Neural progenitor cell (in vitro differentiated cells): Measurements from ENCODE around the gene PRSS57. TPM values are rescaled to one million over a fixed set of nuclear protein-coding genes. Genes with fewer than 3 reads are reported as not detected.

Experiments used
- DNase-seq: peaks from one replicate; pipeline ENCODE4 v3.0.0-alpha.2; 2016; ENCODE audit warnings: low spot score
- H2AFZ ChIP-seq: fragments of 200-600 bp; sonication (generic); replicated peaks from 2 replicates; pipeline ENCODE4 v1.6.1; 2016; ENCODE audit warnings: antibody characterized with exemption
- H3F3A ChIP-seq: fragments of 200-600 bp; sonication (generic); 2 replicates; pipeline ENCODE4 v1.6.1; 2016; ENCODE audit warnings: antibody characterized with exemption, low read depth
- H3K27ac ChIP-seq: fragments of 200-600 bp; sonication (generic); 2 replicates; pipeline ENCODE4 v1.5.1; 2016; ENCODE audit warnings: mild to moderate bottlenecking
- H3K27me3 ChIP-seq: fragments of 200-600 bp; sonication (generic); 2 replicates; pipeline ENCODE4 v1.6.1; 2016; ENCODE audit warnings: mild to moderate bottlenecking, moderate library complexity
- H3K36me3 ChIP-seq: fragments of 200-600 bp; sonication (generic); 2 replicates; pipeline ENCODE4 v1.5.1; 2016
- H3K4me1 ChIP-seq: fragments of 200-600 bp; sonication (generic); 2 replicates; pipeline ENCODE4 v1.6.1; 2016; ENCODE audit warnings: mixed run types
- H3K4me2 ChIP-seq: fragments of 200-600 bp; sonication (generic); 2 replicates; pipeline ENCODE4 v1.6.1; 2016
- H3K4me3 ChIP-seq: fragments of 200-600 bp; sonication (generic); 2 replicates; pipeline ENCODE4 v1.5.1; 2016
- H3K79me2 ChIP-seq: fragments of 200-600 bp; sonication (generic); 2 replicates; pipeline ENCODE4 v1.6.1; 2016; ENCODE audit warnings: low read depth
- H3K9ac ChIP-seq: fragments of 200-600 bp; sonication (generic); 2 replicates; pipeline ENCODE4 v1.6.1; 2016
- H3K9me3 ChIP-seq: fragments of 200-600 bp; sonication (generic); 2 replicates; pipeline ENCODE4 v1.5.1; 2016; ENCODE audit warnings: low read depth
- H4K20me1 ChIP-seq: fragments of 200-600 bp; sonication (generic); 2 replicates; pipeline ENCODE4 v1.6.1; 2016; ENCODE audit warnings: low read depth
- H3K27ac Mint-ChIP-seq: 3 replicates; pipeline ENCODE4 v1.8.0; 2021; ENCODE audit warnings: mixed read lengths
- H3K27me3 Mint-ChIP-seq: 2 replicates; pipeline ENCODE4 v1.8.0; 2022; ENCODE audit warnings: low read depth, mild to moderate bottlenecking, inconsistent platforms, moderate library complexity, mixed read lengths; ENCODE audit not compliant: insufficient read depth
- H3K36me3 Mint-ChIP-seq: 3 replicates; pipeline ENCODE4 v1.8.0; 2021; ENCODE audit warnings: mixed read lengths
- H3K4me1 Mint-ChIP-seq: 3 replicates; pipeline ENCODE4 v1.8.0; 2021; ENCODE audit warnings: mixed read lengths
- H3K4me3 Mint-ChIP-seq: 3 replicates; pipeline ENCODE4 v1.8.0; 2021; ENCODE audit warnings: mild to moderate bottlenecking, moderate library complexity, mixed read lengths
- H3K9me3 Mint-ChIP-seq: 3 replicates; pipeline ENCODE4 v1.8.0; 2020; ENCODE audit warnings: mixed read lengths
- EZH2 ChIP-seq: fragments of 200-600 bp; sonication (generic); IDR thresholded peaks from 2 replicates; pipeline ENCODE4 v1.6.1; 2017; ENCODE audit warnings: antibody characterized with exemption, mild to moderate bottlenecking, moderate library complexity
- EZH2phosphoT487 ChIP-seq: fragments of 200-600 bp; sonication (generic); IDR thresholded peaks from 2 replicates; pipeline ENCODE4 v1.6.1; 2017; ENCODE audit warnings: antibody characterized with exemption
- total RNA-seq: library from RNA; depleted of rRNA; stranded (reverse); fragments of >200 nt; gene quantifications from 2 replicates; pipeline ENCODE4 v1.2.3, GENCODE V29; 2015; ENCODE audit warnings: low replicate concordance
- TF ChIP-seq, protein P1 (sequence below): fragments of 200-600 bp; sonication (generic); IDR thresholded peaks from 2 replicates; pipeline ENCODE4 v1.5.1; 2017; ENCODE audit warnings: antibody characterized with exemption, mild to moderate bottlenecking

Gene PRSS57
- total RNA-seq, 1 donor from 2014 or later, result not detected

- no peak overlapping the region for H3K27ac Mint-ChIP-seq
- Histone ChIP-seq H3K4me1 (no peaks in the 10 kb centered on the region), H2AFZ (no peak overlapping the region), H3F3A (peaks cover 10% of the 10 kb centered on the region), H3K9me3 (no peaks in the 10 kb centered on the region), H3K79me2 (no peaks in the 10 kb centered on the region), H3K4me2 (no peak overlapping the region), H3K9ac (no peak overlapping the region), H3K27ac (no peak overlapping the region), H4K20me1 (peaks cover 51% of the 10 kb centered on the region), H3K27me3 (no peaks in the 10 kb centered on the region), H3K4me3 (no peak overlapping the region), H3K36me3 (no peaks in the 10 kb centered on the region)
- H3K9me3 Mint-ChIP-seq, result no peaks in the 10 kb centered on the region
- H3K27me3 Mint-ChIP-seq, result peaks cover 5% of the 10 kb centered on the region
- no peak for DNase-seq
- TF ChIP-seq EZH2 (no peak), EZH2phosphoT487 (no peak)
- TF ChIP-seq, protein P1, sequence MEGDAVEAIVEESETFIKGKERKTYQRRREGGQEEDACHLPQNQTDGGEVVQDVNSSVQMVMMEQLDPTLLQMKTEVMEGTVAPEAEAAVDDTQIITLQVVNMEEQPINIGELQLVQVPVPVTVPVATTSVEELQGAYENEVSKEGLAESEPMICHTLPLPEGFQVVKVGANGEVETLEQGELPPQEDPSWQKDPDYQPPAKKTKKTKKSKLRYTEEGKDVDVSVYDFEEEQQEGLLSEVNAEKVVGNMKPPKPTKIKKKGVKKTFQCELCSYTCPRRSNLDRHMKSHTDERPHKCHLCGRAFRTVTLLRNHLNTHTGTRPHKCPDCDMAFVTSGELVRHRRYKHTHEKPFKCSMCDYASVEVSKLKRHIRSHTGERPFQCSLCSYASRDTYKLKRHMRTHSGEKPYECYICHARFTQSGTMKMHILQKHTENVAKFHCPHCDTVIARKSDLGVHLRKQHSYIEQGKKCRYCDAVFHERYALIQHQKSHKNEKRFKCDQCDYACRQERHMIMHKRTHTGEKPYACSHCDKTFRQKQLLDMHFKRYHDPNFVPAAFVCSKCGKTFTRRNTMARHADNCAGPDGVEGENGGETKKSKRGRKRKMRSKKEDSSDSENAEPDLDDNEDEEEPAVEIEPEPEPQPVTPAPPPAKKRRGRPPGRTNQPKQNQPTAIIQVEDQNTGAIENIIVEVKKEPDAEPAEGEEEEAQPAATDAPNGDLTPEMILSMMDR, result no peak
- no peak overlapping the region for H3K4me3 Mint-ChIP-seq
- H3K4me1 Mint-ChIP-seq, result peaks cover 6% of the 10 kb centered on the region
- peaks cover 3% of the 10 kb centered on the region for H3K36me3 Mint-ChIP-seq
Observed at GRCh38 chr19:723714-724113, 28.5 kb upstream of the PRSS57 start.

GRCh38 chr19:723247-723646, 28.0 kb upstream of the PRSS57 start:
- Mint-ChIP-seq H3K36me3 (peaks cover 3% of the 10 kb centered on the region), H3K4me3 (no peak overlapping the region), H3K27me3 (peaks cover 5% of the 10 kb centered on the region), H3K9me3 (no peaks in the 10 kb centered on the region), H3K4me1 (peaks cover 10% of the 10 kb centered on the region), H3K27ac (no peak overlapping the region)
- TF ChIP-seq, protein P1, result no peak
- TF ChIP-seq EZH2 (no peak), EZH2phosphoT487 (no peak)
- Histone ChIP-seq H3K4me1 (peaks cover 2% of the 10 kb centered on the region), H3K36me3 (no peaks in the 10 kb centered on the region), H3F3A (peaks cover 12% of the 10 kb centered on the region), H4K20me1 (peaks cover 55% of the 10 kb centered on the region), H3K9me3 (no peaks in the 10 kb centered on the region), H3K4me2 (no peak overlapping the region), H3K27ac (no peak overlapping the region), H2AFZ (no peak overlapping the region), H3K4me3 (no peak overlapping the region), H3K27me3 (no peaks in the 10 kb centered on the region), H3K79me2 (no peaks in the 10 kb centered on the region), H3K9ac (no peak overlapping the region)
- DNase-seq, result no peak

- Histone ChIP-seq H3K27me3 (no peaks in the 10 kb centered on the region), H3K4me3 (no peak overlapping the region), H3F3A (peaks cover 12% of the 10 kb centered on the region), H3K4me1 (peaks cover 5% of the 10 kb centered on the region), H3K9me3 (no peaks in the 10 kb centered on the region), H2AFZ (no peak overlapping the region), H3K9ac (no peak overlapping the region), H3K4me2 (no peak overlapping the region), H4K20me1 (peaks cover 61% of the 10 kb centered on the region), H3K27ac (no peak overlapping the region), H3K36me3 (no peaks in the 10 kb centered on the region), H3K79me2 (no peaks in the 10 kb centered on the region)
- H3K27me3 Mint-ChIP-seq, result peaks cover 5% of the 10 kb centered on the region
- no peak overlapping the region for H3K27ac Mint-ChIP-seq
- TF ChIP-seq EZH2phosphoT487 (no peak), EZH2 (no peak)
- TF ChIP-seq, protein P1, result no peak
- H3K4me3 Mint-ChIP-seq, result no peak overlapping the region
- H3K9me3 Mint-ChIP-seq, result no peaks in the 10 kb centered on the region
- peaks cover 14% of the 10 kb centered on the region for H3K4me1 Mint-ChIP-seq
- no peak for DNase-seq
- peaks cover 3% of the 10 kb centered on the region for H3K36me3 Mint-ChIP-seq
Observed at GRCh38 chr19:722553-723101, 27.4 kb upstream of the PRSS57 start.
